GM12873 (cell line): ENCODE data around the gene DPM2.

Experiments used
- TF ChIP-seq, protein P1 (sequence below): IDR thresholded peaks from 2 replicates; pipeline ENCODE4 v1.5.1; 2012; ENCODE audit warnings: low read depth, mild to moderate bottlenecking, moderate library complexity, low read length, control low read depth; ENCODE audit not compliant: insufficient read depth; ENCODE audit errors: missing control alignments

DPM2 gene

GRCh38 chr9:127980706-127981558 is 43.3 kb upstream of the DPM2 start, which contains the start of gene EEIG1:
TSS of gene EEIG1 (minus strand) at chr9:127980989. CDS start at chr9:127980137, 852 bp downstream.
- TF ChIP-seq, protein P1, sequence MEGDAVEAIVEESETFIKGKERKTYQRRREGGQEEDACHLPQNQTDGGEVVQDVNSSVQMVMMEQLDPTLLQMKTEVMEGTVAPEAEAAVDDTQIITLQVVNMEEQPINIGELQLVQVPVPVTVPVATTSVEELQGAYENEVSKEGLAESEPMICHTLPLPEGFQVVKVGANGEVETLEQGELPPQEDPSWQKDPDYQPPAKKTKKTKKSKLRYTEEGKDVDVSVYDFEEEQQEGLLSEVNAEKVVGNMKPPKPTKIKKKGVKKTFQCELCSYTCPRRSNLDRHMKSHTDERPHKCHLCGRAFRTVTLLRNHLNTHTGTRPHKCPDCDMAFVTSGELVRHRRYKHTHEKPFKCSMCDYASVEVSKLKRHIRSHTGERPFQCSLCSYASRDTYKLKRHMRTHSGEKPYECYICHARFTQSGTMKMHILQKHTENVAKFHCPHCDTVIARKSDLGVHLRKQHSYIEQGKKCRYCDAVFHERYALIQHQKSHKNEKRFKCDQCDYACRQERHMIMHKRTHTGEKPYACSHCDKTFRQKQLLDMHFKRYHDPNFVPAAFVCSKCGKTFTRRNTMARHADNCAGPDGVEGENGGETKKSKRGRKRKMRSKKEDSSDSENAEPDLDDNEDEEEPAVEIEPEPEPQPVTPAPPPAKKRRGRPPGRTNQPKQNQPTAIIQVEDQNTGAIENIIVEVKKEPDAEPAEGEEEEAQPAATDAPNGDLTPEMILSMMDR = no peak

- TF ChIP-seq, protein P1 = no peak
Measured at GRCh38 chr9:127980060-127980705, 42.5 kb upstream of the DPM2 start.

DNA sequence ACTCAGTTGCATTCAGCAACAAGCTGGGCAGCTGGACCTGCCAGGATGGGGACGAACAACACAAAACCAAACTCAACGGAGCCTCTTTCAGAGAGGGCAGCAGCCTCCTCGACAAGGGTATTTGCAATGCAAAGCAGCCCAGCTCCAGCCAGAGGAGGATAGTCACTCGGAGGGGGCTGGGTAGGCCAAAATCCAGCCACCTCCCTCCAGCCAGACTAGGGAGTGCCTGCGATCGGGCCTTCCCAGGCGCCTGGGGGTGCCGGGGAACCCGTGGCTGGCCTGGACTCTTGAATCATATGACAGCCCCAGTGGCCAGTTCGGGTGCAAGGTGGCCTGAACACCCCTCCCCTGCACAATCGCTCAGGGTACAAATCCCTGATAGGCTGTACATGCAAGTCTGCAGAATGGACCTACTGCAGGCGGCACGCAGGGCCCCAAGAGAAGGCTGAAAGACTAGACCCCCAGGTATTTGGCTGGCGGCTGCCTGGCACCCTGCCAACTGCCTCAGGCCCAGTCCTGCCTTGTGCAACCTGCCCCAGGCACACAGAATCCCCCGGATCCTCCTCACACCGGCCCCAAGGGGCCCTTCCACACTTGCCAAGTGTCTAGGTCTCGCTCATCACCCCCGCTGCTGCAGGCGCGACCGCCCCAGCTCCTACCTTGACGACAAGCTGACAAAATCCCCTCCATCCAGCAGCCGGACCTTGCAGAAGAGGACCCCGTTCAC is 41.8 kb upstream of the DPM2 start:
- TF ChIP-seq, protein P1 = peak; percentile 7

DNA sequence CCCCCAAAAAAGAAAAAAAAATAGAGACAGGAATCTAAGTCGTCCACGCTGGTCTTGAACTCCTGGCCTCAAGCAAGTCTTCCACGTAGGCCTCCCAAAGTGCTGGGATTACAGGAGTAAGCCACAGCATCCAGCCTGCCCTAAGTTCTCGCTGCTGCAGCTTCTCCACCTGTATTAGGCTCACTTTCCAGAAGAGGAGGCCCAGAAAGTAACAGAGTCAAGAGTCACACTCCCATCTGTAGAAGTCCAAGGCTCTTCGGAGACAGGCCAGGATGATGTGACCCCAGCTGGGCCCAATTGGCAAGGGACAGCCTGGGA is 41.3 kb upstream of the DPM2 start:
- TF ChIP-seq, protein P1 = no peak

DNA sequence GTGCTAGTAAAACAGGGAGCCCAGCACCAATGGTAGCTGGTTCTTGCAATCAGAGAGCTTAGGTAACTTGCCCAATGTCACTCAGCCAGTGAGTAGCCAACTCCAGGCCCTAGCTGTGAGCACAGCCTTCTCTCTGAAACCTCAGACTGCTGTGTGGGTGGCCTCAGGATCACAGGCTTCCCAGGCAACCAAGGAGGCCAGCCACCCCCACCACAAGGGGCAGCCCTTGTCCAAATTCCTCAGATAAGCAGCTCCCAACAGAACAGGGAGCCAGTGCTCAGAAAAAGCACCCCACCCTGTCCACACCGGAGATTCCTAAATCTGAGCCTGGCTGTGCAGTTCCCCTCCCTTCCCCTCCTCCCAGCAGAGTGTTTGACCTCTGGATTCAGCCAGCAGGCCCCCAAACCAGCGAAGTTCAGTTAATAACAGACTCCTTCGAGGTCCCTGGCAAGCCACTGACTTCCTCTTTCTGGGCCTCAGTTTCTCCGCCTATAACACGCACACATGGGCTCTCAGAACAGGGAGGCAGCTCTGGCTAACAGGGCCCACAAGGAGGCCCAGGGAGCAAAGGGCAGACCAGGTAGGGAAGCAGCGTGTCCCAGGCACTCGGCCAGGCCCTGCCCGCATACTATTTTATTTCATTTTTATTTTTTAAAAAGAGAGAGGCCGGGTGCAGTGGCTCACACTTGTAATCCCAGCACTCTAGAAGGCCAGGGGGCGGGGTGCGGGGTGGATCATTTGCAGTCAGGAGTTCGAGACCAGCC is 40.4 kb upstream of the DPM2 start:
- TF ChIP-seq, protein P1 = peak; percentile 19

DNA sequence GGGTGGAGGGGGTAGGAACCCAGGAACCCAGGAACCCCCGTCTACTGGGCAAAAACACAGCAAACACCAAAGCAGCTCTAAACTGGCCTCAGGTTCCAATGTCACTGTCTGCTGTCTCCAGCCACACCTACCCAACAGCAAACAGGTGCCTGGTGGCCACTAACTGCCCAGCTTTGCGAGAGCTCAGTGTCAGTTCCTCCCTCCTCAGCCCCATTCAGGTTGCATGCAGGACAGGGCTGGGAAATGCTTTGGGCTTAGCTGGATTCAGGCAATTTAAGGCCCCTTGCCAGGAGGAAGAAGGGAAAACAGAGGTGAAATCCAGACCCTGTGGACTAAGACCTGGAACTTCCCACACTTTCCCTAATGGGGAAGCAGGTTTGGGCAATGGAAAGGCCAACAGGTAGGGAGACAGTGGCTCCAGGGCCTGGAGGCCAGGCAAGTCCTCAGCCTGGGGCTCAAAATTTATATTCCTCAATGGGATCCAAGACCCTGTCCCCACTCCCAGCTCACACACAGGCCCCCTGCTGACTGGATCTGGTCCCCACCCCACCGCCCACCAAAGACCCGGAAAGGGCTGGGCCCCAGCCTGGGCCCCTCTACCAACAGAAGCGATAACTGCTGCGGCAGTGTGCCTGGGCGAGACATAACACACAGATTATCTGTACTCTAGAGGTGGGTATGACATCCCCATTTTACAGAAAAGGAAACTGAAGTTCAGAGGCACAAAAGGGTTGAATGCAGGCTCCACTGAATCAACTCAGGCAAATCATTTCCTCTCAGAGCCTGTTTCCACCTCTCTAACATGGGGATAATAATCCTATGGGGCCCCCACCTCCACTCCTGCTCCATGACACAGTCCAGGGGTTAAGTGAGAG is 39.6 kb upstream of the DPM2 start:
- TF ChIP-seq, protein P1 = no peak
